ENCODE measurements around the gene FOXJ2.

GRCh38 chr12:8036346-8036745 lies 3.8 kb downstream of the FOXJ2 start:
- TF ChIP-seq EZH2phosphoT487 (IDR thresholded peaks at IDR 0.05) (no peak), CTCF (IDR thresholded peaks at IDR 0.05) (no peak)

Measured in neural progenitor cell (in vitro differentiated cells).